Measurements from ENCODE around the gene PDXP. TPM values are rescaled to one million over a fixed set of nuclear protein-coding genes. Genes with fewer than 3 reads are reported as not detected.
A peak's percentile ranks its signal among the peaks of the same experiment; 100 is the strongest.

PDXP gene
- total and polyA plus RNA-seq, 2 donors (not counting 3 experiments of a cell fraction or from before 2014, with no cell fraction given) = 18.0 to 20.0 TPM

GRCh38 chr22:37621352-37621860 is 37.1 kb upstream of the PDXP start:
- Histone ChIP-seq H3K4me2 (ENCODE audit: insufficient read depth, low read length) (no peak overlapping the region), H3K79me2 (ENCODE audit: control insufficient read depth, insufficient read depth, low read length) (no peaks in the 10 kb centered on the region), H3K36me3 (ENCODE audit: control insufficient read depth in 2 of 2, extremely low read depth in 1 of 2, insufficient read depth in 2 of 2, low read length in 2 of 2) (peaks cover 8 to 27% of the 10 kb centered on the region in 2 experiments), H3K9me3 (replicated peaks; ENCODE audit: control insufficient read depth, insufficient read depth, low read length) (no peaks in the 10 kb centered on the region), H3K9ac (replicated peaks; ENCODE audit: extremely low read depth, insufficient read depth, low read length) (no peak overlapping the region), H2AFZ (ENCODE audit: low read depth, low read length) (no peak overlapping the region), H3K27ac (ENCODE audit: insufficient read depth, low read depth, low read length) (no peak overlapping the region), H3K4me1 (ENCODE audit: control insufficient read depth, extremely low read depth, insufficient read depth, low read length) (no peaks in the 10 kb centered on the region), H3K27me3 (ENCODE audit: control insufficient read depth in 2 of 2, insufficient read depth in 2 of 2, low read length in 2 of 2) (no peaks in the 10 kb centered on the region), H3K4me3 (replicated peaks in 1 of 3; ENCODE audit: insufficient read depth in 1 of 3, low read depth in 1 of 3, low read length in 3 of 3) (no peak overlapping the region), H3K9me1 (replicated peaks; ENCODE audit: control insufficient read depth, extremely low read depth, insufficient read depth, low read length) (no peaks in the 10 kb centered on the region), H4K20me1 (replicated peaks; ENCODE audit: control insufficient read depth, extremely low read depth, insufficient read depth, low read length) (no peaks in the 10 kb centered on the region)
- CTCF ChIA-PET = interaction anchor here (0.7 to 5.0 kb wide), 4 partner anchors 13 to 60 kb away, joined by 3 to 16 read pairs (median 4); no protein-coding TSS in a partner anchor
- DNase-seq (ENCODE audit: low read depth, low spot score) = no peak
- TF ChIP-seq POLR2AphosphoS5 (IDR thresholded peaks at IDR 0.05; ENCODE audit: insufficient read depth, low read depth, low read length) = no peak
- POLR2A ChIA-PET = no interaction called here
- dilution Hi-C loops (cut with MboI; ENCODE audit: extremely low pct_ligation_motif_present, low sequenced_read_pairs) (no loop called here), intact Hi-C loops (cut with micrococcal nuclease) (no loop called here)
- BruUV-seq (replicated peaks) = no TSS peak
- FAIRE-seq = no peak

DNA sequence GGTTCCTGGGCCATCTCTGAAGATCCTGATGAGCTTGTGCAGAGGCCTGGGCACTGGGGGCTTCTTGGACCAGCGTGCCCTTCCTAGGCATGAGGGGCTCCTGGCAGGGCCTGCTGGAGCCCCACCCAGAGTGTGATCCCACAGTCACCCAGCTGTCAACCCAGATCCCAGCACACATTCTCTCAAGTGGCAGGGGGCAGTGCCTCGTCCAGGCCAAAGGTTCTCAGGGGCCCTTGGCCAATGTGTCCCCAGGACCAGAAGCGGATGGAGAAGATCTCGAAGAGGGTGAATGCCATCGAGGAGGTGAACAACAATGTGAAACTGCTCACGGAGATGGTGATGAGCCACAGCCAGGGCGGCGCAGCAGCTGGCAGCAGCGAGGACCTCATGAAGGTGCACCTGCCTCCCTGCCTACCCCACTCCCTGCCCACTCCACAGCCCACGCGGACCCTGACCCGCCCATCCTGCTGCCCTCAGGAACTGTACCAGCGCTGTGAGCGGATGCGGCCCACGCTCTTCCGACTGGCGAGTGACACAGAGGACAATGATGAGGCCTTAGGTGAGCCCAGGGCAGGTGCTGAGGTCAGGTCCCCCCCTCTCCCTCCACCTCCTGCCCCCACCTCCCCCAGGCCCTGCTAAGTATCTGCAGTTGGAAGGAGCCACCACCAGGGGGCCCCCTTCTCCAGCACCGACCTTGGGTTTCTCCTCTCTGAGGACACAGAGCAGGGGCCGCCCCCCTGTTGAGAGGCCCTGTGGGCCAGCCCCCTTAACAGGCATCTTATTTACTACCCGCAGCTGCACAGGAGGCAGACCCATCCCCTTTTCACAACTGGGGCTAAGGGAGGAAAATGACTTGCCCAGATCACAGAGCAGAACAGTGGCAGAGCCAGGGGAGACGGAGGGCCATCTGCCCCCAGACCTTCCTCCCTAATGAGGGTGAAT is 35.2 kb upstream of the PDXP start:
- Histone ChIP-seq H3K9me3 (replicated peaks; ENCODE audit: control insufficient read depth, insufficient read depth, low read length) (no peaks in the 10 kb centered on the region), H3K4me1 (ENCODE audit: control insufficient read depth, extremely low read depth, insufficient read depth, low read length) (peaks cover 7% of the 10 kb centered on the region), H4K20me1 (replicated peaks; ENCODE audit: control insufficient read depth, extremely low read depth, insufficient read depth, low read length) (no peaks in the 10 kb centered on the region), H3K79me2 (ENCODE audit: control insufficient read depth, insufficient read depth, low read length) (no peaks in the 10 kb centered on the region), H3K4me3 (replicated peaks in 1 of 3; ENCODE audit: insufficient read depth in 1 of 3, low read depth in 1 of 3, low read length in 3 of 3) (no peak overlapping the region), H3K27ac (ENCODE audit: insufficient read depth, low read depth, low read length) (no peak overlapping the region), H2AFZ (ENCODE audit: low read depth, low read length) (no peak overlapping the region), H3K9me1 (replicated peaks; ENCODE audit: control insufficient read depth, extremely low read depth, insufficient read depth, low read length) (no peaks in the 10 kb centered on the region), H3K9ac (replicated peaks; ENCODE audit: extremely low read depth, insufficient read depth, low read length) (no peak overlapping the region), H3K4me2 (ENCODE audit: insufficient read depth, low read length) (no peak overlapping the region), H3K27me3 (ENCODE audit: control insufficient read depth in 2 of 2, insufficient read depth in 2 of 2, low read length in 2 of 2) (no peaks in the 10 kb centered on the region), H3K36me3 (ENCODE audit: control insufficient read depth in 2 of 2, extremely low read depth in 1 of 2, insufficient read depth in 2 of 2, low read length in 2 of 2) (peaks cover 4 to 19% of the 10 kb centered on the region in 2 experiments)
- ChIA-PET CTCF (interaction anchor here (0.7 kb wide), 1 partner anchor 169 kb away, joined by 3 read pairs; no protein-coding TSS in a partner anchor), POLR2A (interaction anchor here (0.6 kb wide), 1 partner anchor 54 kb away, joined by 7 read pairs; no protein-coding TSS in a partner anchor)
- no TSS peak for BruUV-seq (replicated peaks)
- DNase-seq (ENCODE audit: low read depth, low spot score) (peak; percentile 44), FAIRE-seq (peak; percentile 48)
- dilution Hi-C loops (cut with MboI; ENCODE audit: extremely low pct_ligation_motif_present, low sequenced_read_pairs) (no loop called here), intact Hi-C loops (cut with micrococcal nuclease) (loop anchor here (1.0 kb wide), 3 partner anchors 58 to 168 kb away; no protein-coding TSS in a partner anchor)
- TF ChIP-seq, protein P1, sequence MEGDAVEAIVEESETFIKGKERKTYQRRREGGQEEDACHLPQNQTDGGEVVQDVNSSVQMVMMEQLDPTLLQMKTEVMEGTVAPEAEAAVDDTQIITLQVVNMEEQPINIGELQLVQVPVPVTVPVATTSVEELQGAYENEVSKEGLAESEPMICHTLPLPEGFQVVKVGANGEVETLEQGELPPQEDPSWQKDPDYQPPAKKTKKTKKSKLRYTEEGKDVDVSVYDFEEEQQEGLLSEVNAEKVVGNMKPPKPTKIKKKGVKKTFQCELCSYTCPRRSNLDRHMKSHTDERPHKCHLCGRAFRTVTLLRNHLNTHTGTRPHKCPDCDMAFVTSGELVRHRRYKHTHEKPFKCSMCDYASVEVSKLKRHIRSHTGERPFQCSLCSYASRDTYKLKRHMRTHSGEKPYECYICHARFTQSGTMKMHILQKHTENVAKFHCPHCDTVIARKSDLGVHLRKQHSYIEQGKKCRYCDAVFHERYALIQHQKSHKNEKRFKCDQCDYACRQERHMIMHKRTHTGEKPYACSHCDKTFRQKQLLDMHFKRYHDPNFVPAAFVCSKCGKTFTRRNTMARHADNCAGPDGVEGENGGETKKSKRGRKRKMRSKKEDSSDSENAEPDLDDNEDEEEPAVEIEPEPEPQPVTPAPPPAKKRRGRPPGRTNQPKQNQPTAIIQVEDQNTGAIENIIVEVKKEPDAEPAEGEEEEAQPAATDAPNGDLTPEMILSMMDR (IDR thresholded peaks at IDR 0.05; ENCODE audit: extremely low read depth in 1 of 2, insufficient read depth in 1 of 2, low read depth in 1 of 2, low read length in 2 of 2) = peak; percentile 51 to 87
- TF ChIP-seq GATA2 (IDR thresholded peaks at IDR 0.05; ENCODE audit: insufficient read depth, insufficient read length, low read depth, low read length) (no peak), JUN (IDR thresholded peaks at IDR 0.05; ENCODE audit: borderline replicate concordance, insufficient read depth, insufficient read length, low read depth) (no peak), POLR2A (IDR thresholded peaks at IDR 0.05; ENCODE audit: low read depth, low read length) (no peak)

Data from endothelial cell of umbilical vein (primary cell).